HUES48 (cell line): ENCODE results near the gene VOPP1.

Source experiments
- H3K27ac ChIP-seq: one replicate; pipeline ENCODE4 v1.7.0; 2013; ENCODE audit warnings: low read depth, low read length, inconsistent platforms
- H3K27me3 ChIP-seq: 2 replicates; pipeline ENCODE4 v1.6.1; 2013; ENCODE audit warnings: mild to moderate bottlenecking, low read length; ENCODE audit not compliant: control insufficient read depth, insufficient read depth
- H3K36me3 ChIP-seq: 2 replicates; pipeline ENCODE4 v1.6.1; 2013; ENCODE audit warnings: low read length; ENCODE audit not compliant: control insufficient read depth, insufficient read depth
- H3K4me1 ChIP-seq: 2 replicates; pipeline ENCODE4 v1.6.1; 2013; ENCODE audit warnings: mild to moderate bottlenecking, low read length; ENCODE audit not compliant: control insufficient read depth, insufficient read depth
- H3K4me3 ChIP-seq: 2 replicates; pipeline ENCODE4 v1.5.1; 2013; ENCODE audit warnings: mild to moderate bottlenecking, low read depth, low read length
- H3K9ac ChIP-seq: 2 replicates; pipeline ENCODE4 v1.6.1; 2013; ENCODE audit warnings: mild to moderate bottlenecking, low read depth, low read length, moderate library complexity
- H3K9me3 ChIP-seq: 2 replicates; pipeline ENCODE4 v1.6.1; 2013; ENCODE audit warnings: low read length; ENCODE audit not compliant: control insufficient read depth, insufficient read depth

Gene VOPP1

DNA sequence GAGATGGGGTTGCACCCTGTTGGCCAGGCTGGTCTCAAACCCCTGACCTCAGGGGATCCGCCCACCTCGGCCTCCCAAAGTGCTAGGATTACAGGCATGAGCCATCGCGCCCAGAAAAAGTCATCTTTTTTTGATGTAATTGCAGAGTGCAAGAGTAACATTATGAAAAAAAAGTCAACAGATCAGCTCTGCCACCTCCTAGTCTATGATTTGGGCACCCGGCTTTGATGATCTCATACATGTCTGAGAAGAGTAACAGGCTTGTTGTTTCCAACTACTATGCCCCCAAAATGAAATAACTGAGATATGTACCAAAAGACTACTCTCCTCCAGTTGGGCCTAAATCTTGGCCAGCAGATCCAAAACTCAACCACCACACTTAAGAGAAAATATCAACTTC is 40.8 kb downstream of the VOPP1 start:
- Histone ChIP-seq H3K36me3 (no peaks in the 10 kb centered on the region), H3K4me3 (no peak overlapping the region), H3K4me1 (peaks cover 52% of the 10 kb centered on the region), H3K27ac (no peak overlapping the region), H3K9me3 (no peaks in the 10 kb centered on the region), H3K9ac (no peak overlapping the region), H3K27me3 (no peaks in the 10 kb centered on the region)

DNA sequence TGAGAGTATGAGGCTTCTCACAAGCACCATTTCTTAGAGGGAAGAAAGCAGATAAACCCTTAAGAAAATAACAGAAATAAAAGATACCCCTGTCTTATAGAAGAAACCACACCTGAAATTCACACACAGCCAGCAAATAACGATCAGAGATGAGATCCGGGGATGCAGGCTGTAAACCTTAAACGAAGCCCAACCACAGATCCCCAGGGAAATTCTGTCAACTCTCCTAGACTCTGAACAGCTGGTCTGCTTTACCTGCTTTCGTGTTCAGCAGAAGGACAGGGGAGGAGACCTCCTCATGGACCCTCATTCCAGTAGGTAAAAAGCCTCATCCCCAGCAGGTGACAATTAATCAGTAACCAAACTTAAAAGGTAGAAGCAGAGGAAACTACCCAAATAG is 45.0 kb downstream of the VOPP1 start:
- no peaks in the 10 kb centered on the region for H3K36me3 ChIP-seq
- H3K4me1 ChIP-seq, result peaks cover 55% of the 10 kb centered on the region
- no peaks in the 10 kb centered on the region for H3K27me3 ChIP-seq
- H3K4me3 ChIP-seq, result peak overlapping the region; percentile 4; the same call in 1 of the 2 replicates
- no peaks in the 10 kb centered on the region for H3K9me3 ChIP-seq
- no peak overlapping the region for H3K9ac ChIP-seq
- peak overlapping the region; percentile 62 for H3K27ac ChIP-seq

DNA sequence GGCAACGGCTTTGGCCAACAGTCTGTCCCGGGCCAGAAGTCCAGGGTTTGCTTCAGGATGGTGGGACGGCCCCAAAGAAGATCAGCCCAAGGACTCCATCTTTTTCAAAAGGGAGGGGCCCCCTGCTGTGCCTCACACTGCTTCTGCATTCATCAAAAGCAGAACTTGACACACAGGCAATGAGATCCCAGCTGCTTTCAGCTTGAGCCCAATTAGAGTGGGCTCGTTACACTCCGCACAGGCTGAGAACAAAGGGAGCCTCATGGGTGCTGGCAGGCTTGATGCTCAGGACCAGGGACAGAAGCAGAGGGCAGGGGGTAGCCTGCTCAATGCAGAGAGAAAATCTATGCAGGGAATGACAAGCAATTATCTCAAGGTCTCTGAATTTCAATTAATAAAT is 45.5 kb downstream of the VOPP1 start:
- Histone ChIP-seq H3K4me3 (peak overlapping the region; percentile 4; the same call in 1 of the 2 replicates), H3K9me3 (no peaks in the 10 kb centered on the region), H3K9ac (no peak overlapping the region), H3K4me1 (peaks cover 56% of the 10 kb centered on the region), H3K27me3 (no peaks in the 10 kb centered on the region), H3K27ac (peak overlapping the region; percentile 62), H3K36me3 (no peaks in the 10 kb centered on the region)

DNA sequence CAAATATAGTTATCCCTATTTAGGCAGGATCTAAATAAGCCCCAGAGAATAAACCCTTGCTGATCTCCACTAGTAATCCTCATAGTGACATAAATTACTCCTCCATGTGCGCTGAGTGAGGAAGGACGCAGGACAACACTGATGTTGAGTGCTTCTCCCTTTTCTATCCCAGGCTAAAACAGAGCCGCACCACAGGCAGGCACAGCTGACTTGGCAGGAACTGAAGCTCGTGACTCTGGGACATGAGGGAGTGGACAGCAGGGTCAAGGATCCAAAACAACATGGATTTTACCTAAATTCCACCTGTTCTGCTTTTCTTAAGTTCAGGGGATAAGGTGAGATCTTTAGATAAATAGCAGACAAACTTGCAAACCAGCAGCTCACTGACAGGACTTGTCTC is 46.0 kb downstream of the VOPP1 start:
- Histone ChIP-seq H3K27me3 (no peaks in the 10 kb centered on the region), H3K9me3 (no peaks in the 10 kb centered on the region), H3K27ac (peak overlapping the region; percentile 62), H3K36me3 (no peaks in the 10 kb centered on the region), H3K4me1 (peaks cover 61% of the 10 kb centered on the region), H3K4me3 (no peak overlapping the region), H3K9ac (no peak overlapping the region)

DNA sequence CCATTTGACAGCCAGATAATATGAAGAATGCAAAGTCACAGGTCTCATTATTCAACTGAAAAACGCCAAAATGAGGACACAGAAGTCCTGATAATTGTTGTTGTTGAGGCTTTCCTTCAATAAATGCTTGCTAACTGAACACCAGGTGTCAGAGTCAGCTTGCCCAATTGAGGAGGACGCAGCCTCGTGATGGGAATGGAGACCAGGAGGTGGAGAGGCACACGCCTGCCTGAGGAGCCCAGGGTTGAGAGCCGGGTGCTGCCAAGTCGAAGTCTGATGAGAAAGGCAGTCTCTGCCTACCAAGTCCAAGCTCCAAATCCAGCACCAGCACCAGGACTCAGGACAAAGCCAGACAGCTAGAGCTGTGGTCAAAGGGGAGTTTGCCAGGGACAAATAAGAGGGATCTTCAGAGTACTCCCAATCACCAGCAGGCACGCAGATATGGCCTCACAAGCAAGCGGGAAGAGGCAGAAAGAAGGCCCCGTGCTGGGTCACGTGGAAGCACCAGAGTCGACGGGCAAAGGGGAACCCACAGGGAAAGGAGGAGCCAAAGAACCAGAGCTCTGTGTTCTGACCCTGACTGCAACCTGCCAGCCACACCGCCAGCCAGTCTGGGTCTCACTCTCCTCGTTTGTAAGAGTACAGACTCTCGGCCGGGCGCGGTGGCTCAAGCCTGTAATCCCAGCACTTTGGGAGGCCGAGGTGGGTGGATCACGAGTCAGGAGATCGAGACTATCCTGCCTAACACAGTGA is 47.6 kb downstream of the VOPP1 start:
- H3K9ac ChIP-seq, result no peak overlapping the region
- H3K36me3 ChIP-seq, result peaks cover 8% of the 10 kb centered on the region; the same call in 1 of the 2 replicates
- H3K27me3 ChIP-seq, result no peaks in the 10 kb centered on the region
- H3K27ac ChIP-seq, result no peak overlapping the region
- H3K4me1 ChIP-seq, result peaks cover 58% of the 10 kb centered on the region
- no peaks in the 10 kb centered on the region for H3K9me3 ChIP-seq
- H3K4me3 ChIP-seq, result no peak overlapping the region

DNA sequence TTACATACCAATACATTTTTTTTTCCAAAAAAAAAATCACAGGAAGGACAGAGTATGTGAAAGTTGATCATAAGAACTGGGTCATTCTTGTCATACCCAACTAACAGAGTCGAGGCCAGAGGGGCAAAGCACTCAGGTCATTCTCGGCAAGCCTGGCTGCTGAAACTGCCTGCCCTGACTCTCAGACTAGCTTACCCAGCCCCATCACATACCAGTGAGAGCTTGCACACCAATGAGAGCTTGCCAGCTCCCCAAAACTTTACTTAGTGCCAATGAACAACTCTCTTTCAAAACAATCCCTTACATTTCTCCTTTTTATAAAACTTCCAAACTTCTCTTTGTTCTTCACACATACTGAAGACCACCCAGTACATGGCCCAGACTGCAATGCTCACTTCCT is 48.9 kb downstream of the VOPP1 start:
- Histone ChIP-seq H3K27me3 (no peaks in the 10 kb centered on the region), H3K4me1 (peaks cover 64% of the 10 kb centered on the region), H3K9ac (no peak overlapping the region), H3K9me3 (no peaks in the 10 kb centered on the region), H3K27ac (no peak overlapping the region), H3K4me3 (no peak overlapping the region), H3K36me3 (peaks cover 20% of the 10 kb centered on the region)

DNA sequence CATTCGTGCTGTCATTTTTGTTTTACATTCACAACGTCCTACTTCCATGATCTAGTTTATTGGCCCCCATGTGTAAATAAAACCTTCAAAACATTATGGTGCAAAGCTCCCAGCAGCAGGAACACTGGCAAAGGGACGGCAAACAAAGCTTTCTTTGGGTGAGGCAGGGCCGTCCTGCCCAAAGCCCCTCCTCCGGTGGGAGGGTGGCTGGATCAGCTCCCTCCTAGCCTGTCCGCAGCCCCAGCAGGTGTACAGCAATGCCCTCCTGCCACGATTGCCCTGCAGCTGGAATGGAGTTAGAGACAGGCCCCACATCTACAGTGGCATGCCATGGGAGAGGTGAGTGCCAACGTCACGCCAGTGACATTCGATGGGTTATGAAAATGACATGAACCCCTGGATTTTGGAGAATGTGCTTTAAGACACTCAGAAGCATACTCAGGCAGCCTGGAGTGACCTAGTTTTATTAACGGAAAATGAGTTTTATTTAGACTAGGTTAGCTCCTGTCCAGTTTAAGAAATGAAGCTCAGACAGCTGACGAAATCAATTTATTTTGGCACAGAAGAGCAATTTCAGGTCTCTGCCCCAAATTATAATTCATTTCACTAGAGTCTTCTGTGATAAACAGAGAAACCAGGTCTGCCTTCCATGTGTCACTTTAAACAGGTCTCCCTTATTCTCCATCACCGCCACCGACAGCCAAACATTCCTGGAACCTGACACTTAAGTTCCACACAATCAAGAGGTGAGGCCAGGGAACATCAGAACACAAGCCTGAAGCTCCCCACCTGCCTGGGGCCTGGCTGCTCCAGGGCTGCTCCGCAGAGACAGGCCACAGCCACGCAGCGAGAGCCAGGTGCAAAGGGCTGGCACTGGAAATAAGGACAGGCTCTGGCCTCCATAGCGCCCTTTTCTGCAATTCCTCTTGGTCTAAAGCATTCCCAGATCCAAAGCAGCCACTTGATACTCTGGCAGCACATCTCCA is 50.1 kb downstream of the VOPP1 start:
- Histone ChIP-seq H3K27me3 (no peaks in the 10 kb centered on the region), H3K4me1 (peaks cover 54% of the 10 kb centered on the region), H3K27ac (no peak overlapping the region), H3K36me3 (peaks cover 32% of the 10 kb centered on the region), H3K9me3 (no peaks in the 10 kb centered on the region), H3K4me3 (no peak overlapping the region), H3K9ac (no peak overlapping the region)

DNA sequence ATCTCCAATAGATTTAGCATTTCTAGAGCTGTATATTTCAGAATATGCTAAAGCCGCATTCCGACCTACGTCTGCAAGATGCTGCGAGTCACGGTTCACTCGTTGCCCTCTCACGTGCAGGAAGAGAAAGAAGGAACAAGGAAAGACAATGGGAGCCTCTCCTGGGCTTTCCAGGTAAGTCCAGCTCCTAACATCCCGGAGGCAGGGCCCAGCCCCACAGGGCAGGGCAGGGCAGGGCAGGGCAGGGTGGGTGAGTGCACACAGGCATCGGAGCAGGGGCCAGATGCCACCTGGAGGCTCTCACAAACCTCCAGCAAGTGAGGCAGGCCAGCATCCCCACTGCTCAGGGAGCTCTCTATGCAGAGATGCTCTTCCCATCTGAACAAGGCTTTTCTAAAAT is 50.8 kb downstream of the VOPP1 start:
- no peak overlapping the region for H3K27ac ChIP-seq
- no peaks in the 10 kb centered on the region for H3K9me3 ChIP-seq
- H3K9ac ChIP-seq, result no peak overlapping the region
- H3K27me3 ChIP-seq, result no peaks in the 10 kb centered on the region
- peaks cover 34% of the 10 kb centered on the region for H3K36me3 ChIP-seq
- H3K4me1 ChIP-seq, result peaks cover 47% of the 10 kb centered on the region
- H3K4me3 ChIP-seq, result no peak overlapping the region

DNA sequence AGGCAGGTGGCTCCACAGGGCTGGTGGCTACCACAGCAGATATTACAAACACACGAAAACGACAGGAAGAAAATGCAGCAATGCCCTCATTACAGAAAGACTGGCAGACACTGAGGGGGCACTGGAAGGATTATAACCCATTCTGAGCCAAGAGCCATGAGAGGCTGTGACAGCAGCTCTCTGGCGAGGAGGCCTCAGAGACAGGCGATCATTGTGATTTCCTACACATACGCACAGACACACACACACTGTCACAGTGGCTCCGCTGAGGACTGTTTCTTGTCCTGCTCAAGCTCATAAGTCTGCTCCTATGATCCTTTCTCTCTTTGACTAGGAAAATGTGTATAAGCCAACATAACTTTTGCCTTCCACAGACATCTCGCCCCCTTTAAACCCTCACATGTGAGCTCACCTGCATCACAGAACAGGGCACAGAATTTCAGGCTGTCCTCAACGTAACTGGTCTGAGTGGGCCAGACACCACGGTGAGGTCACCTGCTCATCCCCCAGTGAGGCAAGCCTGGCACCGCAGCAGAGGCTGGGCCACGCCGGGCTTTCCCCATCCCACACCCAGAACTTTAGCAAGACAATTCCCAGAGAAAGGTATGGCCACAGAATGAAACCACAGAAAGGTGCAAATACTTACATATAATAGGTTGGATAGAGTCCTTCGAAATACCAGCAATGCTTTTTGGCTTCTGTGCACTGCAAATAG is 51.7 kb downstream of the VOPP1 start:
- peaks cover 38% of the 10 kb centered on the region for H3K4me1 ChIP-seq
- H3K27me3 ChIP-seq, result no peaks in the 10 kb centered on the region
- no peak overlapping the region for H3K9ac ChIP-seq
- H3K9me3 ChIP-seq, result no peaks in the 10 kb centered on the region
- H3K4me3 ChIP-seq, result no peak overlapping the region
- H3K27ac ChIP-seq, result no peak overlapping the region
- H3K36me3 ChIP-seq, result peaks cover 43% of the 10 kb centered on the region

DNA sequence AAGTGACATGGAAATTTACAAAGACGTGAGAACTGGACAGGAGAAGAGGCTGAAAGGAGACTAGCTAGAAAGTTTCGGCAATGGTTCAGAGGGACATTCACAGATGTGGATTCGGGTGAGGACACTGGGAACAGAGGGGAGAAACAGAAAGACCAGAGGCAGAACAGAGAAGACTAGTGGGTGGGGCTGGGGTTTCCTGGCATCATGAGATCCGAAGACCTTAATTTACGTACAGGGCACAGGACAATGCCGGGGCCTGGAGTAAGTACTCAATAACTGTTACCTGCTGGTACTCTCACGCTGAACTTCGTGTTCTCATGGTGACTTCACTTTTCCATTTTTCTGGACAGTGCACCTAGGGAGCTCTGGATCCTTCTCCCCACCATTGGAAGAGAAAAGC is 53.5 kb downstream of the VOPP1 start:
- H3K4me3 ChIP-seq, result no peak overlapping the region
- peaks cover 55% of the 10 kb centered on the region for H3K36me3 ChIP-seq
- peaks cover 32% of the 10 kb centered on the region for H3K4me1 ChIP-seq
- H3K27me3 ChIP-seq, result no peaks in the 10 kb centered on the region
- H3K27ac ChIP-seq, result no peak overlapping the region
- no peak overlapping the region for H3K9ac ChIP-seq
- H3K9me3 ChIP-seq, result no peaks in the 10 kb centered on the region
